ENCODE results near the gene CEBPG.
A peak's percentile ranks its signal among the peaks of the same experiment; 100 is the strongest.

CEBPG gene

DNA sequence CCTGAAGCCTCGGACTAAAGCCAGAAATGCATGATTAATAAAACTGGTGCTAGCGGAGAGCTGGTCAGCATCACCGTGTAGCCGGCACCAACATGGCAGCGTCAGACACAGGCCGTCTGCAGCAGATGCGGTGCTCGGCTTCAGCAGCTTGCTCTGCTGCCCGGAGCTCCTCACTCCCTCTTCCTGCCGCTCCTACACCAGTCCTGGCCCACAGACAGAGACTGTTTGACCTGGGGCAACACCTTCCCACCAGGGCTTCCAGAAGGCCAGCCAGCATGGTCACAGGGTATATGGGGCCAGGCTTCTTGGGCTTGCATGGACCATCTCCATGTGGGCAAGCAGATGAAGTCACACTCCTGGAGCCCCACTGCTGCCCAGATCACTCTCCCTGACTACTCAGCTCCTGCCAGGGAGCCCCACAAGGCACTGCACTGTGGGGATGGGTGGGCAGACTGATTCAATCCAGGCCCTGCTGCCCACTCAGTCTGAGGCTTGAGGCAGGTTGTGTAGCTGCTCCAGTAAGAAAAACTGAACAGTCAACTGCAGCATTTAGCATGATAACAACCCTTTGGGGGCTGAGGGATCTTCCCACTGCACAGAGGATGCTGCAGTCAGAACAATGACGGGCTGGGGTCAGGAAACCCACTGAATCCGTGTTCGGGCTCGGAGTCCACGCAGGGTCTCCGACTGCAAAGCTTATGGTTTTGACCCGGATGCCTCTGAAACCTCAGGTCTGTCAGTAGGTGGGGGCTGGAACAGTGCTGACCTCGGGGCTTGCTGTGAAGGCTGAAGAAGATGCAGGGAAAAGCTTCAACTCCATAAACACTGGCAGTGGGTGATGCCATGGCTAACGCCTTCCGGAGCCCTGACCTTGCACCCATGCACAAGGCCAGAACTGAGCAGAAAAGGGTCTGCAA is 45.6 kb downstream of the CEBPG start:
- DNase-seq, result no peak

DNA sequence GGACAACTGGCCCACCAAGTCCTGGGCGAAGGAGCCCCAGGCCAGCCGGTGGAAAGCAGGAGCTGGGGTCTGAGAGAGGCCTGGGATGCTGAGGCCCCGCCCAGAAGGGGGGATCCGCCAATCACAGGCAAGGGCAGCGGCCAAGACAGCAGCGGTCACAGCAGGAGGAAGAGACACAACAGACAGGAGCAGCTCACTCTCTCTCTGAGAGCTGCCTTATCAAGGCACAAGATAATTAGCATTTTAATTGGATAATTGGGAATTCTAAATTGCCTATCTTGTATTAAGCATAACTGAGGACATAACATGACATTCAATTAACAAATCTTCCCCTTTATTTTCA is 46.2 kb downstream of the CEBPG start:
- no peak for DNase-seq

DNA sequence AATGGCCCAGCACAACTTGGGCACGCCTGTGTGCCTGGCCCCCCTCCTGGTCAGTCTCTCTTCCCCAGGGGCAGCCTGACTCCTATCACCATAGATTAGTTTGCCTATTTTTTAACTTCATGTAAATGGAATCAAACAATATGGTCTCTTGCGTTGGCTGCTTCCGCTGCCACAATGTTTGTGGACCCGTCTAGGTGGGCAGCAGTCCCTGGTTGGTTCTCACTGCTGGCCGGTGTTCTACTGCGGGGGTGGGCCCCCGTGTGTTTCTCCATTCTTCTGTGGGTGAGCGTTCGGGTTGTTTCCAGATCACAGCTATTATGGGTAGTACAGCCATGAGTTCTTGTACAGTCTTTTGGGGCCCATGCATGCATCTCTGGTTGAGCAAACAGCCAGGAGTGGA is 47.3 kb downstream of the CEBPG start:
- no peak for DNase-seq

DNA sequence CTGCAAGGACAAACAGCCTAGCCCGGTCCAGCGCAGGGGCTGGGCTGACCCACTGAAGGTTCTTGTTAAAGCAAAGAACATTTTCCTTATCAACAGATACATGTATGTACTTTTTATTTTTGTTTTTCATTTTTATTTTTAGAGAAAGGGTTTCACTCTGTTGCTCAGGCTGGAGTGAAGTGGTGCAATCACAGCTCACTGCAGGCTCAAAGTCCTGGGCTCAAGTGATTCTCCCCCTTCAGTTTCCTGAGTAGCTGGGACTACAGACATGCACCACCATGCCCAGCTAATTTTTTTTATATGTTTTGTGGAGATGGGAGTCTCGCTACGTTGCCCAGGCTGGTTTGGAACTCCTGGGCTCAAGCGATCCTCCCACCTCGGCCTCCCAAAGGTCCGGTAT is 47.9 kb downstream of the CEBPG start:
- DNase-seq, result no peak

DNA sequence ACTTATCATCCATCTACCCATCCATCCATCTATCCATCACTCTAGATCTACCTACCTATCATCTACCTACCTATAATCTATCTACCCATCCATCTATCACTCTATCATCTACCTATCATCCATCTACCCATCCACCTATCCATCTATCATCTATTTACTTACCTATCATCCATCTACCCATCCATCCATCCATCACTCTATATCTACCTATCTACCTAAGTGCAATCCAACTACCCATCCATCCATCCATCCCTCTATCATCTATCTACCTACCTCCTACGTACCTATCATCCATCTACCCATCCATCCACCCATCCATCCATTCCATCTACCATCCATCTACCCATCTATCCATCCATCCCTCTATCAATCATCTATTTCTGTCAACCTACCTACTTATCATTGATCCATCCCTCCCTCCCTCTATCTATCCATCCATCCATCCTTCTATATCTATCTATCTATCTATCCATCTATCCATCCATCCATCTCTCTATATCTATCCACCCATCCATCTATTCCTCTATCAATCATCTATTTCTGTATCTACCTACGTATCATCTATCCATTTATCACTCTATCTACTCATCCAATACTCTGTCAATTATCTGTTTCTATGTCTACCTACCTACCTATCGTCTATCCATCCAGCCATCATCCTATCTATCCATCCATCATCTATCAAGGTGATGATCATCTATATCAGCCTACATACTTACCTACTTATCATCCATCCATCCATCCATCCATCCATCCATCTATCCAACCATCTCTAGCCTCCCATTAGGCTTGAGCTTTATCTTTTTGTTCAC is 49.1 kb downstream of the CEBPG start:
- no peak for DNase-seq

DNA sequence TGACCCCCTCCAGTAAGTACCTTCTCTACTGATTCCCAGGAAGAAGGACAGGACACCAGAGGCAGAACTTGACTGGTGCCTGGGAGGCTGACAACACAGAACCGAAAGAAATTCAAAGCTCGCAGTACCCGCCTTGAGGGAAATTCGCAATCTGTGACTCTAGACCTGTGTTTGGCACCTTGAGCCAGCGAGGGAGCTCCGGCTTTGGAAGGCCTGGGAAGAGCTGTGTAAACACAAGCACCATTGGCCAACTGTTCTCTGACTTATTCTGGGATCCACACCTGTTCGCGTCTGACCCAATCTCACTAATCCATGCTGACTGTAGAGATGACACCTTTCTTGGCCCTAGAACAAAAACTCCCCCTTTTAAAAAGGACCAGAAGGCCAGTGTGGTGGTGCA is 50.7 kb downstream of the CEBPG start:
- no peak for DNase-seq

DNA sequence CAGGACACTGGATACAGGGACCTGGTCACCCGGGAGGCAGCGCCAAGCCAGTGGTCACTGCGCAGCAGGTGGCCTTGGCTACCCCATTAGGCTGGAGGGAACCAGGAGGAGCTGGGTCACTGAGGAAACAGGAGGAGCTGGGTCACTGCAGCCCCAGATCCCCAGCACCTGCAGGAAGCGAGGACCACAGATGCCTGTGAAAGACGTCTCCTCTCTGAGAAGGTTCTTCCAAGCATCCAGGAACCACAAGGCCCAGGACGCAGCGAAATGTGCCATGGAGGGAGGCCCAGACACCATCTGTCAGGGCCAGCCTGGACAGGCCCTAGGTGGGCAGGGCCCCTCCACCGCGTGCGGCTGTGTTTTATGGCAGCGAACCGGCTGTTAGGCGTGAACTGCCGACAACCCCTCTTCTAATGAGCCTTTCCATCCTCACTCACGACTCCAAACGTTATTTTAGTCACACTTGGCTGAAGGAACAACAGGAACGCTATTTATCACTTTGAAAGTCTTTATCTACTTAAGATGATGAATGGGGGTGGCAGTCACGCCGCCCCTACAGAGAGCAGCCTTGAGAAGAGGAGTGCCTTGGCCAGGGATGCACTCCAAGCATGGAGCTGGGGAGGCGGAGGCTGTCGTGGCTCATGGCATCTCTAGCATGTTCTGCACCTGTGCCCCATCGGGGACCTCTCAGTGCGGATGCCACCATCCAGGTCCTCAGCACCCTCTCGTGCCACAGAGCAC is 53.3 kb downstream of the CEBPG start:
- DNase-seq, result peak; percentile 36

DNA sequence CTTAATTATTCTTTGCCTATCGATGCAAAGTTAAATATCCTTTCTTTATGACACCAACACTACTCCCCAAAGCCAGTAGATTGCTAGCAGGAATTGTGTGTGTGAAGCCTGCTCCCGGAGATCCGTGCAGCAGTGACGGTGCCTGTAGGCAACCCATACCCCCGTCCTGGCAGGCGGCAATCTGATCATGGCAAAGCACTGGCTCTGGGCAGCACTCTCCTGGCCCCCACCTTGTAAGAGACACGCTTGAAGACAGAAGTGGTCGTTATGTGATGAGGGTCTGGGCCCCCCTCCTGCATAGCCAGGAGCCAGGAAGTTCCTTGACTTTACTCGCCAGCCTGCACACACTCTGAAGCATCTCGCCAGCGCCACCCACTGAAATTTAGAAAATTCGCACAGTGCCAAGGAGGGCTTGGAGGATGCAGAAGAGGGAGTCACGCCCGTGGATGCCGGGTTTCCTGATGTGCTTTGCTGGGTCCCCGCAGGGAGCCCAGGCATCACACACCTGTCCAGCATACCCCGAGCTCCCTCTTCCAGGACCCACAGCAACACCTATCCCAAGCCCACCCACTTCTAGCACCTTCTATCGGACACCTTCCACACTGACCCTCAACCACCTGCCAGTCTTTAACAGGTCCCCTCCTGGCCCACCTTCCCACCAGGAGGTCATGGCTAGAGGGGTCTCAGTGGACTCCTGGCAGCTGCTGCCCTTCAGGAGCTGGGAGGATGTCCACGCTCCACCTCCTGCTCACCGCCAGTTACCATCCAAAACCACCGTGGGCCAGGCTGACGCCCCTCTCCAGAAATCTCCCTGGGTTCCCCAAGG is 54.5 kb downstream of the CEBPG start:
- DNase-seq, result no peak

DNA sequence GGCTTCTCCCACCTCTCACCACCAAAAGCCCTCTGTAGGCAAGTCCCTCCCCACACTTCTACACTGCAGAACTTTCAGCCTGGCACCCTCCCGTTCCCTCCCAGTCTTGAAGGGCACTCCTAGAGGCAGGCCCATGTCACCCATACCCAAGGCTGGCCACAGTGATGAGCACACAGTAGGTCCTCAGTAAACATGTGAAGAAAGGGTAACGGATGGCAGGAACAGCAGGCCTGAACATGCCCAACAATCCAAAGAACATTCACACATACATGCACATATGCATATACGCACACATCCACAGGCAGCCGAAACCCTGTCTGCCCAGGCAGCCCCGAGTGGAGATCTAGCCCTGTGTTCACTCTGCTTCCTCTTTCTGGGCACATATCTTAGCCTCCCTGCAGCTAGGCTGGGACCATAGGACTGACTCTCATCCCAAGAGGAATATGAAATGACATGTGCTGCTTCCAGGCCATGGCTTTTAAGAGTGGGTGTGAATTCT is 55.2 kb downstream of the CEBPG start:
- DNase-seq, result no peak

DNA sequence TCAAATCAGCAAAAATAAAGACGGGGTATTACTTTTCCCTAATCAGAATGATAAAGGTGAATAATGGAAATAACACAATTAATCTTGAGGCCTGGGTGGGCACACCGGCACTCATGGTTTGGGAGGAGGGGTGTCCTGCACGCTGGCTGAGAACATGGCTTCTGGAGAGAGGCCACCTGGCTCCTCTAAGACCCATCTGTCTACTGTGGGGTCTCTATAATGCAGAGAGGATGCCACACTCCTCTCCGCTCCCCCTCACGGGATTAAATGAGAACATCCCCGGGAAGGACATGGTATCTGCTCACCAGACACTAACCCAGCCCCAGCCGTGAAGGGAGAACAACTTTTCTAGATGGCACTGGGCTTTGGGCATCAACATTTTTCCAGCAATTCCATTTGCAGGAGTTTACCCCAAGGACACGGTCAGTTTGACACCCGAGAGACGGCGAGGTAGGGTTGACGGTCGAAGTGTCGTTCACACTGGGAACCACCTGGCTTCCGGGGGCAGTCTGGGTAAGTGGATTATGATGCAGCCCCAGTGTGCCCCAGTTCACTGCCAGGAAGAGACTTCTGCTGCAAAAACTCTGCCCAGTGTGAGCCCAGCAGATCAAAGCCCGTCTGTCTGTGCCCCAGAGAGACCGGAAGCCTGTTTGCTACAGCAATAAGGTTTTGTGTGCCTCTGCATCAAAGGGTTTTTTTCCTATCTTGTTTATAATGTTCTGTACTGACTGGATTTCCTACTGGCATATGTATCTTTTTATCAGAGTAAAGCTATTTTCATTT is 56.6 kb downstream of the CEBPG start:
- DNase-seq, result no peak

DNA sequence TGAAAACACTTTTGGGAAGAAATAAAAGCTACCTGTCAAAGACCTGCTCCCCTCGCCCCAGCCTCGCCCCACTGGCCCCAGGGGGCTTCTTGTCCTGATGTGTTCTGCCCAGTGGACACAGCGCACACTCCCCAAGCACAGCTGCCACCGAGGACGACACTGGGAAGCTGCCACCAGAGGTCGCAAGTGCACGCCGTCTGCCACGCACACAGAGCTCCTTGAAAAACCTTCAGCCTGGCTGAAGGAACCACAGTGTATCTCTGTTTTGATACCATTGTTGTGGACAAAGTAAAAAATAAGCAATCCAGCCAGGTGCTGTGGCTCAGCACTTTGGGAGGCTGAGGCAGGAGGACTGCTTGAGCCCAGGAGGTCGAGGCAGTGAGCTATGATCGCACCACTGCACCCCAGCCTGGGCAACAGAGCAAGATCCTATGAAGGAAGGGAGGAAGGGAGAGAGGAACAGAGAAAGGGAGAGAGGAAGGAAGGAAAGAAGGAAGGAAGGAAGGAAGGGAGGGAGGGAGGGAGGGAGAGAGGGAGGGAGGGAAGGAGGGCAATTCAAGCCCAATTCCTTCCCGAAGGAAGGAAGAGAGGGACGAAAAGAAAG is 57.3 kb downstream of the CEBPG start:
- DNase-seq, result peak; percentile 48

DNA sequence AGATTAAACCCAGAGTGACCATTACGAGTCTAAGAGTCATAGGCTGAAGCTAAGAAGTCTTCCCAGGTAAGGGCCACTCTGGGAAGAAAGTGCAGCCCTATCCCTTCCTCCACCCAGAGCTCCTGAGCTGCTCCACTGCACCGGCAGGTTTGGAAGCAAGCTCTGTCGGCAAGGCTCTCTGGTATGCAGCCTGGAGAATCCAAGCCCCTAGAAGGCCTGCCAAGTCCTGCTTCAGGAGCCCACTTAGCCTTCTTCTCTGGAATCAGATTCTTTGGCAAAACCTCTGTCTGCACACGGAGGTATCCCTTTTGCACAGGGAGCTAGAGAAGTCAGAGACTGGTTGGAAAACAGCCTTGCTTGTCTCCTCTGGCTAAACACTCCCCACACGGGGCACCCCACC is 58.5 kb downstream of the CEBPG start:
- no peak for DNase-seq
